HUES64 (cell line): ENCODE measurements around the gene IPPK.
A peak's percentile ranks its signal among the peaks of the same experiment; 100 is the strongest.

Experiments
- H3K27ac ChIP-seq: 2 replicates; pipeline ENCODE4 v1.7.0; 2013; ENCODE audit warnings: low read depth, low read length, inconsistent platforms
- H3K27me3 ChIP-seq: 2 replicates; pipeline ENCODE4 v1.6.1; 2013; ENCODE audit warnings: mild to moderate bottlenecking, low read length; ENCODE audit not compliant: insufficient read depth
- H3K36me3 ChIP-seq: 2 replicates; pipeline ENCODE4 v1.6.1; 2013; ENCODE audit warnings: mild to moderate bottlenecking, low read length; ENCODE audit not compliant: insufficient read depth
- H3K4me1 ChIP-seq: 2 replicates; pipeline ENCODE4 v1.6.1; 2013; ENCODE audit warnings: mild to moderate bottlenecking, low read length, moderate library complexity; ENCODE audit not compliant: insufficient read depth
- H3K4me3 ChIP-seq: 2 replicates; pipeline ENCODE4 v1.5.1; 2013; ENCODE audit warnings: mild to moderate bottlenecking, low read length, moderate library complexity
- H3K9ac ChIP-seq: 2 replicates; pipeline ENCODE4 v1.6.1; 2013; ENCODE audit warnings: mild to moderate bottlenecking, low read depth, low read length
- H3K9me3 ChIP-seq: 2 replicates; pipeline ENCODE4 v1.6.1; 2013; ENCODE audit warnings: low read depth, low read length; ENCODE audit not compliant: insufficient read depth
- WGBS: fragments of 150-250, 120-280 bp; methylation state at CpG from one replicate; pipeline ENCODE4 v1.1.7; 2013; ENCODE audit warnings: missing lambda C conversion rate; 5-methylcytosine and 5-hydroxymethylcytosine counted together

IPPK gene

GRCh38 chr9:92611621-92612285 lies 58.2 kb downstream of the IPPK start:
- peaks cover 48% of the 10 kb centered on the region for H3K36me3 ChIP-seq

GRCh38 chr9:92610470-92611420 lies 59.2 kb downstream of the IPPK start:
- H3K4me3 ChIP-seq, result no peak overlapping the region
- 95% methylated on average over 32 of the region's 32 CpGs for WGBS
- no peaks in the 10 kb centered on the region for H3K27me3 ChIP-seq
- no peak overlapping the region for H3K27ac ChIP-seq
- no peaks in the 10 kb centered on the region for H3K4me1 ChIP-seq
- H3K36me3 ChIP-seq, result peaks cover 39% of the 10 kb centered on the region
- H3K9me3 ChIP-seq, result peaks cover 3% of the 10 kb centered on the region; the same call in 1 of the 2 replicates
- no peak overlapping the region for H3K9ac ChIP-seq

More at GRCh38 chr9:92611621-92612285, 58.2 kb downstream of the IPPK start:
- H3K9ac ChIP-seq, result no peak overlapping the region
- H3K27ac ChIP-seq, result no peak overlapping the region
- no peaks in the 10 kb centered on the region for H3K4me1 ChIP-seq
- WGBS, result 95% methylated on average over 10 of the region's 10 CpGs
- H3K4me3 ChIP-seq, result no peak overlapping the region
- H3K9me3 ChIP-seq, result no peaks in the 10 kb centered on the region
- H3K27me3 ChIP-seq, result no peaks in the 10 kb centered on the region

- 81% methylated on average over 10 of the region's 11 CpGs for WGBS
- Histone ChIP-seq H3K27ac (peak overlapping the region; percentile 45; the same call in 1 of the 2 replicates), H3K36me3 (peaks cover 22% of the 10 kb centered on the region), H3K4me1 (no peaks in the 10 kb centered on the region), H3K9me3 (peaks cover 16% of the 10 kb centered on the region), H3K4me3 (no peak overlapping the region), H3K9ac (no peak overlapping the region), H3K27me3 (no peaks in the 10 kb centered on the region)
Observed at GRCh38 chr9:92608909-92609445, 61.0 kb downstream of the IPPK start.

GRCh38 chr9:92608241-92608908 lies 61.6 kb downstream of the IPPK start:
- H3K4me1 ChIP-seq, result no peaks in the 10 kb centered on the region
- no peak overlapping the region for H3K9ac ChIP-seq
- H3K36me3 ChIP-seq, result peaks cover 18% of the 10 kb centered on the region
- 96% methylated on average over 10 of the region's 10 CpGs for WGBS
- H3K4me3 ChIP-seq, result no peak overlapping the region
- H3K27ac ChIP-seq, result peak overlapping the region; percentile 42; the same call in 1 of the 2 replicates
- H3K27me3 ChIP-seq, result no peaks in the 10 kb centered on the region
- H3K9me3 ChIP-seq, result peaks cover 16% of the 10 kb centered on the region

GRCh38 chr9:92607773-92608172 lies 62.2 kb downstream of the IPPK start:
- H3K4me1 ChIP-seq, result no peaks in the 10 kb centered on the region
- WGBS, result 88% methylated on average over 4 of the region's 4 CpGs
- no peaks in the 10 kb centered on the region for H3K27me3 ChIP-seq
- peaks cover 16% of the 10 kb centered on the region for H3K9me3 ChIP-seq
- no peak overlapping the region for H3K27ac ChIP-seq
- no peak overlapping the region for H3K4me3 ChIP-seq
- peaks cover 13% of the 10 kb centered on the region for H3K36me3 ChIP-seq
- H3K9ac ChIP-seq, result no peak overlapping the region

- Histone ChIP-seq H3K36me3 (peaks cover 6% of the 10 kb centered on the region; the same call in 1 of the 2 replicates), H3K4me3 (no peak overlapping the region), H3K4me1 (no peaks in the 10 kb centered on the region), H3K9ac (no peak overlapping the region), H3K27ac (no peak overlapping the region), H3K9me3 (peaks cover 16% of the 10 kb centered on the region), H3K27me3 (no peaks in the 10 kb centered on the region)
- 94% methylated on average over 2 of the region's 2 CpGs for WGBS
Observed at GRCh38 chr9:92607088-92607487, 62.8 kb downstream of the IPPK start.

- Histone ChIP-seq H3K4me1 (no peaks in the 10 kb centered on the region), H3K27me3 (no peaks in the 10 kb centered on the region)
- WGBS, result 91% methylated on average over 5 of the region's 5 CpGs
Observed at GRCh38 chr9:92605224-92605623, 64.7 kb downstream of the IPPK start.

GRCh38 chr9:92603990-92604389 lies 65.9 kb downstream of the IPPK start:
- no peak overlapping the region for H3K27ac ChIP-seq
- WGBS, result 95% methylated on average over 4 of the region's 5 CpGs
- H3K4me1 ChIP-seq, result no peaks in the 10 kb centered on the region
- no peak overlapping the region for H3K9ac ChIP-seq
- no peaks in the 10 kb centered on the region for H3K36me3 ChIP-seq
- no peak overlapping the region for H3K4me3 ChIP-seq
- peaks cover 16% of the 10 kb centered on the region for H3K9me3 ChIP-seq
- no peaks in the 10 kb centered on the region for H3K27me3 ChIP-seq

More at GRCh38 chr9:92605224-92605623, 64.7 kb downstream of the IPPK start:
- Histone ChIP-seq H3K9ac (no peak overlapping the region), H3K9me3 (peaks cover 16% of the 10 kb centered on the region), H3K27ac (no peak overlapping the region), H3K36me3 (no peaks in the 10 kb centered on the region), H3K4me3 (no peak overlapping the region)

- no peaks in the 10 kb centered on the region for H3K36me3 ChIP-seq
- 96% methylated on average over 5 of the region's 5 CpGs for WGBS
- no peaks in the 10 kb centered on the region for H3K4me1 ChIP-seq
- H3K9ac ChIP-seq, result no peak overlapping the region
- H3K27ac ChIP-seq, result no peak overlapping the region
- H3K27me3 ChIP-seq, result no peaks in the 10 kb centered on the region
- H3K9me3 ChIP-seq, result peaks cover 16% of the 10 kb centered on the region
- no peak overlapping the region for H3K4me3 ChIP-seq
Observed at GRCh38 chr9:92603100-92603499, 66.8 kb downstream of the IPPK start.

GRCh38 chr9:92602413-92602812 lies 67.5 kb downstream of the IPPK start:
- no peak overlapping the region for H3K9ac ChIP-seq
- H3K27me3 ChIP-seq, result no peaks in the 10 kb centered on the region
- H3K27ac ChIP-seq, result no peak overlapping the region
- H3K36me3 ChIP-seq, result no peaks in the 10 kb centered on the region
- 96% methylated on average over 10 of the region's 10 CpGs for whole genome bisulfite sequencing
- peaks cover 16% of the 10 kb centered on the region for H3K9me3 ChIP-seq
- no peak overlapping the region for H3K4me3 ChIP-seq
- H3K4me1 ChIP-seq, result no peaks in the 10 kb centered on the region
